Right kidney (tissue), 1 donor: ENCODE data around the gene CIP2A.

Source experiments
- DNase-seq: peaks from one replicate; pipeline ENCODE4 v3.0.0-alpha.2; 2016

Gene CIP2A

GRCh38 chr3:108565506-108565905, 23.7 kb downstream of the CIP2A start:
- DNase-seq: no peak

GRCh38 chr3:108564564-108564963, 24.7 kb downstream of the CIP2A start:
- no peak for DNase-seq

GRCh38 chr3:108562565-108562964, 26.7 kb downstream of the CIP2A start:
- DNase-seq: no peak

GRCh38 chr3:108555966-108556581, 33.2 kb downstream of the CIP2A start:
- DNase-seq: no peak

- DNase-seq: no peak
Observed at GRCh38 chr3:108554913-108555571, 34.2 kb downstream of the CIP2A start.

GRCh38 chr3:108554229-108554628, 35.0 kb downstream of the CIP2A start:
- no peak for DNase-seq

GRCh38 chr3:108552267-108553159, 36.7 kb downstream of the CIP2A start:
- peak; percentile 21 for DNase-seq

- no peak for DNase-seq
Observed at GRCh38 chr3:108548886-108549285, 40.4 kb downstream of the CIP2A start.

- no peak for DNase-seq
Observed at GRCh38 chr3:108548304-108548703, 40.9 kb downstream of the CIP2A start.

GRCh38 chr3:108546692-108547091, 42.5 kb downstream of the CIP2A start:
- DNase-seq: no peak

GRCh38 chr3:108546247-108546646, 43.0 kb downstream of the CIP2A start:
- no peak for DNase-seq

- DNase-seq: no peak
Observed at GRCh38 chr3:108538083-108538482, 51.2 kb downstream of the CIP2A start.

- no peak for DNase-seq
Observed at GRCh38 chr3:108528459-108529252, 60.6 kb downstream of the CIP2A start.

GRCh38 chr3:108527817-108528216, 61.4 kb downstream of the CIP2A start:
- no peak for DNase-seq

- no peak for DNase-seq
Observed at GRCh38 chr3:108527109-108527508, 62.1 kb downstream of the CIP2A start.

GRCh38 chr3:108525971-108526370, 63.3 kb downstream of the CIP2A start:
- DNase-seq: no peak

GRCh38 chr3:108525256-108525655, 64.0 kb downstream of the CIP2A start:
- no peak for DNase-seq

GRCh38 chr3:108524537-108524936, 64.7 kb downstream of the CIP2A start:
- DNase-seq: no peak

GRCh38 chr3:108518895-108519294, 70.3 kb downstream of the CIP2A start:
- no peak for DNase-seq

- DNase-seq: no peak
Observed at GRCh38 chr3:108516881-108517280, 72.4 kb downstream of the CIP2A start.

GRCh38 chr3:108513961-108514360, 75.3 kb downstream of the CIP2A start:
- DNase-seq: no peak

- no peak for DNase-seq
Observed at GRCh38 chr3:108512671-108513070, 76.6 kb downstream of the CIP2A start.

GRCh38 chr3:108511490-108511889, 77.7 kb downstream of the CIP2A start:
- no peak for DNase-seq
